Activated T-cell treated with anti-CD3 and anti-CD28 coated beads, Interleukin-2, amount 50 U/mL, for 72 hours (primary cell): Measurements from ENCODE around the gene FKBP14. TPM values are rescaled to one million over a fixed set of nuclear protein-coding genes. Genes with fewer than 3 reads are reported as not detected.

ENCODE experiments used
- total RNA-seq, 2 donors: library from RNA; stranded (reverse); gene quantifications; one replicate each; pipeline ENCODE4 v1.2.3, GENCODE V29; 2022

The FKBP14 gene
- total RNA-seq, 2 donors from 2014 or later = 13.3 to 13.6 TPM

Other genes starting within 250 kb of the FKBP14 start
- not detected for gene WIPF3, start 220.2 kb downstream of the FKBP14 start, total RNA-seq
- 10 to 100 TPM; 10.3 to 14.0 TPM for gene SCRN1, start 36.9 kb downstream of the FKBP14 start, total RNA-seq
- 10 to 100 TPM; 12.1 to 12.9 TPM for gene PLEKHA8, start 1.7 kb upstream of the FKBP14 start, total RNA-seq
- gene MTURN, start 108.3 kb upstream of the FKBP14 start, total RNA-seq = 1 to 10 TPM; 5.3 to 5.4 TPM